A673 (cell line): Measurements from ENCODE around the gene SHC1. TPM values are rescaled to one million over a fixed set of nuclear protein-coding genes. Genes with fewer than 3 reads are reported as not detected.

ENCODE experiments used
- BruUV-seq: library from RNA; stranded (reverse); fragments of 400-500 nt; replicated peaks from 2 replicates; lab custom pipeline; 2021; lab: Mats Ljungman, UMichigan
- CTCF ChIA-PET: fragments of 300-600 bp; sonication (Branson Sonifier 250); formaldehyde crosslinking; loops from one replicate; lab custom pipeline; 2022; ENCODE audit warnings: antibody characterized with exemption; lab: Charles Lee
- POLR2A ChIA-PET: fragments of 300-600 bp; sonication (Branson Sonifier 250); formaldehyde crosslinking; loops from one replicate; lab custom pipeline; 2022; ENCODE audit warnings: antibody characterized with exemption; ENCODE audit not compliant: low non-redundant PET; lab: Charles Lee
- DNase-seq: peaks from one replicate; pipeline ENCODE4 v3.0.0-alpha.2; 2015; ENCODE audit warnings: low spot score
- H3K27ac ChIP-seq: fragments of 200-600 bp; sonication (generic); 2 replicates; pipeline ENCODE4 v1.5.1; 2016; ENCODE audit warnings: mixed run types, low read depth, mild to moderate bottlenecking, mixed read lengths, antibody characterized with exemption, low read length; ENCODE audit not compliant: poor library complexity, severe bottlenecking
- H3K27me3 ChIP-seq: fragments of 200-600 bp; sonication (generic); replicated peaks from 2 replicates; pipeline ENCODE4 v1.6.1; 2017; ENCODE audit warnings: mixed run types, low read depth, mild to moderate bottlenecking, mixed read lengths, antibody characterized with exemption, low read length; ENCODE audit not compliant: insufficient read depth, poor library complexity
- H3K36me3 ChIP-seq: fragments of 200-600 bp; sonication (generic); 2 replicates; pipeline ENCODE4 v1.6.1; 2016; ENCODE audit warnings: mixed run types, mild to moderate bottlenecking, mixed read lengths, antibody characterized with exemption, low read length; ENCODE audit not compliant: insufficient read depth, poor library complexity, severe bottlenecking
- H3K4me1 ChIP-seq: fragments of 200-600 bp; sonication (generic); 2 replicates; pipeline ENCODE4 v1.6.1; 2017; ENCODE audit warnings: mixed run types, mild to moderate bottlenecking, mixed read lengths, antibody characterized with exemption, low read length; ENCODE audit not compliant: insufficient read depth, poor library complexity, severe bottlenecking
- H3K4me3 ChIP-seq: fragments of 200-600 bp; sonication (generic); 2 replicates; pipeline ENCODE4 v1.5.1; 2016; ENCODE audit warnings: low read depth, mixed run types, mild to moderate bottlenecking, mixed read lengths, low read length; ENCODE audit not compliant: poor library complexity, severe bottlenecking
- H3K9me3 ChIP-seq: fragments of 200-600 bp; sonication (generic); 2 replicates; pipeline ENCODE4 v1.6.1; 2016; ENCODE audit warnings: mixed run types, low read depth, mild to moderate bottlenecking, mixed read lengths, antibody characterized with exemption, low read length; ENCODE audit not compliant: poor library complexity, severe bottlenecking
- EZH2 ChIP-seq: fragments of 200-600 bp; sonication (generic); IDR thresholded peaks from 2 replicates; pipeline ENCODE4 v1.6.1; 2017; ENCODE audit warnings: borderline replicate concordance, low read depth, mild to moderate bottlenecking, mixed read lengths, antibody characterized with exemption, low read length; ENCODE audit not compliant: poor library complexity, severe bottlenecking
- intact Hi-C: fragments of 100-400 bp; cut with micrococcal nuclease; formaldehyde crosslinking; loops from one replicate; pipeline ENCODE4 v1.10.0; 2022; ENCODE audit not compliant: unreplicated experiment
- total RNA-seq: library from RNA; stranded (reverse); gene quantifications from 2 replicates; pipeline ENCODE4 v1.2.3, GENCODE V29; 2021
- TF ChIP-seq, protein P1 (sequence below): fragments of 300-800, 200-600 bp; sonication (generic); conservative IDR thresholded peaks from 2 replicates; pipeline ENCODE4 v1.5.1; 2017; ENCODE audit warnings: low read depth, mild to moderate bottlenecking, antibody characterized with exemption, low read length, moderate library complexity, mixed read lengths

SHC1 gene
- total RNA-seq, 1 experiment from 2014 or later = 204 TPM

DNA sequence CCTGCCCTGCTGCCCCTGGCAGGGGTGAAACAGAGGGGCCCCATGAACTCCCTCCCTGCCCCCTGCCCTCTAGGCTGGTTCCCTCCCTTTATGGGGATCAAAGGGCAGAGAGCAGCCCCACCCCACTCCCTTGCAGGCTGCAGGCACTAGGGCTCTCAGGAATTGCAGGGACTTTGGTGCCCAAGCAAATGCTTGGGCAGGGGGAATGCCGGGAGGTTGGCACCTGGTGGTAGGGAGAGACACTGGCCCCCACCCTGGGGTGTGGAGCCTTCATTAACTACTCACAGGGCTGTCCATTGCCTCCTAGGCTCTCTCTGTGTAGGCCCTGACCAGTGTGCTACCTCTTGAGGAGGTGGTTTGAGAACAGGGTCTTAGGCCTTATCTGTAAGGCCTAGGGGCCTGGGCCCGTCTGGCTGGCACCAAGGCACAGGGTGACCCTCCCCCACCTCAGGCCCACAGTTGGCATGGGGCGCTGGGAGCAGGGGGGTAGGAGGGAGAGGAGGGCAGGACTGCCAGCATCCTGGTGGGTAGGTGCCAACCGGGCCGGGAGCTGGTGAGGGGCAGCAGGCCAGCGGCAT is 36.8 kb upstream of the SHC1 start:
- no peaks in the 10 kb centered on the region for H3K27me3 ChIP-seq
- intact Hi-C loops = no loop called here
- BruUV-seq = no TSS peak
- H3K9me3 ChIP-seq = no peaks in the 10 kb centered on the region
- no peak overlapping the region for H3K4me3 ChIP-seq
- TF ChIP-seq, protein P1, sequence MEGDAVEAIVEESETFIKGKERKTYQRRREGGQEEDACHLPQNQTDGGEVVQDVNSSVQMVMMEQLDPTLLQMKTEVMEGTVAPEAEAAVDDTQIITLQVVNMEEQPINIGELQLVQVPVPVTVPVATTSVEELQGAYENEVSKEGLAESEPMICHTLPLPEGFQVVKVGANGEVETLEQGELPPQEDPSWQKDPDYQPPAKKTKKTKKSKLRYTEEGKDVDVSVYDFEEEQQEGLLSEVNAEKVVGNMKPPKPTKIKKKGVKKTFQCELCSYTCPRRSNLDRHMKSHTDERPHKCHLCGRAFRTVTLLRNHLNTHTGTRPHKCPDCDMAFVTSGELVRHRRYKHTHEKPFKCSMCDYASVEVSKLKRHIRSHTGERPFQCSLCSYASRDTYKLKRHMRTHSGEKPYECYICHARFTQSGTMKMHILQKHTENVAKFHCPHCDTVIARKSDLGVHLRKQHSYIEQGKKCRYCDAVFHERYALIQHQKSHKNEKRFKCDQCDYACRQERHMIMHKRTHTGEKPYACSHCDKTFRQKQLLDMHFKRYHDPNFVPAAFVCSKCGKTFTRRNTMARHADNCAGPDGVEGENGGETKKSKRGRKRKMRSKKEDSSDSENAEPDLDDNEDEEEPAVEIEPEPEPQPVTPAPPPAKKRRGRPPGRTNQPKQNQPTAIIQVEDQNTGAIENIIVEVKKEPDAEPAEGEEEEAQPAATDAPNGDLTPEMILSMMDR = no peak
- TF ChIP-seq EZH2 = no peak
- DNase-seq = no peak
- CTCF ChIA-PET = interaction anchor here (0.5 to 2.2 kb wide), 2 partner anchors 10 to 384 kb away, joined by 4 to 16 read pairs; no protein-coding TSS in a partner anchor
- peaks cover 17% of the 10 kb centered on the region for H3K4me1 ChIP-seq
- no peaks in the 10 kb centered on the region for H3K36me3 ChIP-seq
- H3K27ac ChIP-seq = no peak overlapping the region
- POLR2A ChIA-PET = no interaction called here

DNA sequence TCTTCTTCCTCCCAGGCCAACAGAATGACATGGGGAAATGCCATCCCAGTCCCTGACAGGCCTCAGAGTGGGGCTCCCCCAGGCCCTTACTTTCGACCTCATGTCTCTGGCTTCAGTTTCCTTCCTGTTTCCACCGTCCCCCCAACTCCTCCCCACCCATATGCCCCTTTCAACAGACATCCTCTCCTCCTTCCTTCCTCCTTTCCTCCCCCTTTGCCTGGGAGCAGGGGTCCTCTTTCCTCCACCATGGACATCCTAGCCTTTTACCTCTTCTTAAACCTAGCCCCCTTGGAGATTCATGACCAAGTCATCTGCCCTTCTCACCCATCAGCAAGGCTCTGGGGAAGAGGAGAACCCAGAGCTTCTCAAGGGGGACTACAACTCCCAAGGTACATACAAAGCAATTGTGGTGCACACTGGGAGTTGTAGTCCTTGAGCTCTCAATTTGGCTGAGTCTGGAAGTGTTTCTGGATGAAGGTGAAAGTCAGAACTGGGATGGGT is 36.1 kb upstream of the SHC1 start:
- TF ChIP-seq, protein P1 = no peak
- no peak for TF ChIP-seq EZH2
- H3K9me3 ChIP-seq = no peaks in the 10 kb centered on the region
- H3K4me3 ChIP-seq = no peak overlapping the region
- peak; percentile 77 for DNase-seq
- peaks cover 15% of the 10 kb centered on the region for H3K4me1 ChIP-seq
- ChIA-PET CTCF (interaction anchor here (2.2 kb wide), 1 partner anchor 11 kb away, joined by 16 read pairs; no protein-coding TSS in a partner anchor), POLR2A (no interaction called here)
- H3K27ac ChIP-seq = peak overlapping the region; percentile 89
- no peaks in the 10 kb centered on the region for H3K27me3 ChIP-seq
- BruUV-seq = no TSS peak
- intact Hi-C loops = no loop called here
- H3K36me3 ChIP-seq = no peaks in the 10 kb centered on the region

DNA sequence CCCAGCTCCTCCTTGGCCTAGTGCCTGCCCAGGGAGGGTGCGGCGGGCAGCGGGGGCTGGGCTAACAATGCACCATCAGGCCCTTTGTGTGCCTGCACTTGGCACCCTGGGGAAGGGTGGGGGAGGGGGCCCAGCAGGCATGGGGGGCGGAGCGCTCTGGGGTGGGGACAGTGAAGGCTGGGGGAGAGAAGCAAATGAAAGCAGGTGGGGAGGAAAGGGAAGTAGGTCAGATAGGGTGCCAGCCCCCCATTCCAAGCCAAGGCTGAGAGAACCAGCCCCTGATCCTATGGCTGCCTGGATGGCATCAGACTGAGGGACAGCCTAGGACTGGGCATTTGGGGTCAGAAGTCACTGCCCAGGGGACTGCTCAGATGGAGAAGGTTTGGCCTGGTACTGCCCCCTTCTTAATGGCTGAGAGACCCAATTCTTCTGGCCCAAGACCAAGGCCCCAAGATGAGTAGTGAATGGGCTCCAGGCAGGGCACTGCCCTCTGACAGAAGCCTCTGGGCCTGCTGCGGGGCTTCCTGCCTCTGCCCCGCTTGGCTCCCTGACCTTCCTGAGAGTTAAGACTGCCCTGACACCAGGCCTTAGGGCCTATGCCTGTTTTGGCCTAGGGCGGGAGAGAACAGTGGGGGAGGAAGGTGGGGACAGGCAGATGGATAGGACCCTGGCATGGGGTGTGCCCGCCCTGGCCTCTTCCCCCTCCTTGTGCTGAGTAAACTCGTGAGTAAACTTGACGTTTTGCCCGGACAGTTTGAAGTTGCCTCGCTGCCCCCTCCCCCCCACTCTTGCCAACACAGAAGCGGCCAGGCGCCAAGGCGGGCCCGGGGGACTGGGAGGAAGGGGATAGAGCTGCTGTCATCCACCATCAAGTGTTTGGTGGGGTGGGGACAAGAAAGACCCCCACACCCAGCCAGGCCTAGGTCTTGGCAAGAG is 34.8 kb upstream of the SHC1 start:
- H3K27ac ChIP-seq = peak overlapping the region; percentile 89

More for the DNA sequence above, 34.8 kb upstream of the SHC1 start:
- intact Hi-C loops = no loop called here
- ChIA-PET POLR2A (interaction anchor here (1.3 kb wide), 1 partner anchor 12 kb away, joined by 4 read pairs; no protein-coding TSS in a partner anchor), CTCF (interaction anchor here (0.7 kb wide), 1 partner anchor 14 kb away, joined by 9 read pairs; no protein-coding TSS in a partner anchor)
- TF ChIP-seq, protein P1 = no peak
- no peak for TF ChIP-seq EZH2
- H3K36me3 ChIP-seq = no peaks in the 10 kb centered on the region
- BruUV-seq = no TSS peak
- H3K9me3 ChIP-seq = no peaks in the 10 kb centered on the region
- peak overlapping the region; percentile 70 for H3K4me3 ChIP-seq
- peaks cover 15% of the 10 kb centered on the region for H3K4me1 ChIP-seq
- H3K27me3 ChIP-seq = no peaks in the 10 kb centered on the region
- no peak for DNase-seq
